HepG2 (cell line): ENCODE measurements around the gene ZFP37. TPM values are rescaled to one million over a fixed set of nuclear protein-coding genes. Genes with fewer than 3 reads are reported as not detected.

ENCODE experiments used
- CAMTA2 ChIP-seq: sonication (generic); formaldehyde crosslinking; IDR thresholded peaks from 2 replicates; pipeline ENCODE4 v1.4.0; 2020; ENCODE audit warnings: mild to moderate bottlenecking, missing genetic modification reagents, borderline replicate concordance
- JUNB ChIP-seq: sonication (generic); formaldehyde crosslinking; IDR thresholded peaks from 2 replicates; pipeline ENCODE4 v1.8.0; 2022; ENCODE audit warnings: missing genetic modification reagents, mild to moderate bottlenecking, borderline replicate concordance
- NCOA1 ChIP-seq: sonication (generic); formaldehyde crosslinking; IDR thresholded peaks from 2 replicates; pipeline ENCODE4 v1.9.0; 2021; ENCODE audit warnings: missing genetic modification reagents
- NFKBIZ ChIP-seq: IDR thresholded peaks from 2 replicates; pipeline ENCODE4 v1.6.1; 2018; ENCODE audit warnings: missing genetic modification reagents, missing compliant biosample characterization
- NR2F1 ChIP-seq, 2 experiments: fragments of 450-650 bp in 1 of 2; formaldehyde crosslinking in 1 of 2; IDR thresholded peaks; 2 replicates each; pipeline versions ENCODE4 v1.5.0 to v1.6.1; 2016 to 2020; ENCODE audit warnings: mild to moderate bottlenecking in 1 of 2, missing compliant biosample characterization in 1 of 2, missing genetic modification reagents in 1 of 2, moderate library complexity in 1 of 2
- NR3C1 ChIP-seq: sonication (generic); formaldehyde crosslinking; IDR thresholded peaks from 2 replicates; pipeline ENCODE4 v1.4.0; 2020; ENCODE audit warnings: missing genetic modification reagents
- POLR2A ChIP-seq, 2 experiments: IDR thresholded peaks; 2 replicates each; pipeline ENCODE4 v1.6.1; 2011; ENCODE audit warnings: low read depth in 2 of 2, low read length in 2 of 2, mild to moderate bottlenecking in 1 of 2, moderate library complexity in 1 of 2; ENCODE audit not compliant: insufficient read depth in 1 of 2
- RAD21 ChIP-seq: fragments of 450-650 bp; formaldehyde crosslinking; IDR thresholded peaks from 2 replicates; pipeline ENCODE4 v1.5.0; 2020; ENCODE audit warnings: mild to moderate bottlenecking
- RBM39 ChIP-seq: fragments of 200-400 bp; formaldehyde crosslinking; IDR thresholded peaks from one replicate; pipeline ENCODE4 v1.6.1; 2018; ENCODE audit warnings: antibody characterized with exemption, mild to moderate bottlenecking, low read depth, low read length; ENCODE audit not compliant: poor library complexity, severe bottlenecking
- SIN3B ChIP-seq: fragments of 150-350 bp; IDR thresholded peaks from 2 replicates; pipeline ENCODE4 v1.6.1; 2014; ENCODE audit warnings: low read length
- SRY ChIP-seq: sonication (generic); formaldehyde crosslinking; IDR thresholded peaks from 2 replicates; pipeline ENCODE4 v1.8.0; 2022; ENCODE audit warnings: mild to moderate bottlenecking, missing genetic modification reagents
- TBL1XR1 ChIP-seq: fragments of 150-350 bp; IDR thresholded peaks from 2 replicates; pipeline ENCODE4 v1.6.1; 2014; ENCODE audit warnings: borderline replicate concordance, low read length; ENCODE audit not compliant: partially characterized antibody
- ZFP37 ChIP-seq: sonication (generic); formaldehyde crosslinking; IDR thresholded peaks from 2 replicates; pipeline ENCODE4 v1.4.0; 2020; ENCODE audit warnings: missing genetic modification reagents, borderline replicate concordance
- ZNF10 ChIP-seq: sonication (generic); formaldehyde crosslinking; IDR thresholded peaks from 2 replicates; pipeline ENCODE4 v1.4.0; 2020; ENCODE audit warnings: mild to moderate bottlenecking, low read depth, missing genetic modification reagents, borderline replicate concordance
- ZNF101 ChIP-seq: sonication (generic); formaldehyde crosslinking; IDR thresholded peaks from 2 replicates; pipeline ENCODE4 v1.4.0; 2020; ENCODE audit warnings: mild to moderate bottlenecking, low read depth, missing genetic modification reagents, borderline replicate concordance
- ZNF12 ChIP-seq: sonication (generic); formaldehyde crosslinking; IDR thresholded peaks from 2 replicates; pipeline ENCODE4 v1.5.0; 2020; ENCODE audit warnings: missing genetic modification reagents
- ZNF121 ChIP-seq: sonication (generic); formaldehyde crosslinking; IDR thresholded peaks from 2 replicates; pipeline ENCODE4 v1.5.0; 2020; ENCODE audit warnings: mild to moderate bottlenecking, missing genetic modification reagents
- ZNF326 ChIP-seq: sonication (generic); formaldehyde crosslinking; IDR thresholded peaks from 2 replicates; pipeline ENCODE4 v1.4.0; 2020; ENCODE audit warnings: missing genetic modification reagents, borderline replicate concordance
- ZNF34 ChIP-seq: sonication (generic); formaldehyde crosslinking; IDR thresholded peaks from 2 replicates; pipeline ENCODE4 v1.4.0; 2020; ENCODE audit warnings: mild to moderate bottlenecking, missing genetic modification reagents, borderline replicate concordance
- ZNF382 ChIP-seq: sonication (generic); formaldehyde crosslinking; IDR thresholded peaks from 2 replicates; pipeline ENCODE4 v1.5.0; 2020; ENCODE audit warnings: missing genetic modification reagents, mild to moderate bottlenecking, borderline replicate concordance
- ZNF546 ChIP-seq: sonication (generic); formaldehyde crosslinking; conservative IDR thresholded peaks from 2 replicates; pipeline ENCODE4 v1.8.1; 2023; ENCODE audit warnings: mild to moderate bottlenecking, missing genetic modification reagents
- ZNF672 ChIP-seq: sonication (generic); formaldehyde crosslinking; IDR thresholded peaks from 2 replicates; pipeline ENCODE4 v1.8.1; 2022; ENCODE audit warnings: missing genetic modification reagents
- ZNF746 ChIP-seq: sonication (generic); formaldehyde crosslinking; IDR thresholded peaks from 2 replicates; pipeline ENCODE4 v1.8.0; 2022; ENCODE audit warnings: mild to moderate bottlenecking, missing genetic modification reagents
- ZNF766 ChIP-seq: sonication (generic); formaldehyde crosslinking; IDR thresholded peaks from 2 replicates; pipeline ENCODE4 v1.5.0; 2020; ENCODE audit warnings: missing genetic modification reagents, borderline replicate concordance
- polyA plus RNA-seq, 8 experiments: library from polyadenylated mRNA; depleted of rRNA in 3 of 8; stranded (reverse) in 7 of 8; unstranded in 1 of 8; fragments of >200 nt; fragmentation: Illumina TruSeq in 4 of 8; extraction: Trizol in 4 of 8; gene quantifications; 2 replicates each; pipeline versions ENCODE4 v1.2.1 to v1.2.3, GENCODE V29; 2011 to 2016; ENCODE audit warnings: low read depth in 4 of 8, missing spikeins in 1 of 8, mixed read lengths in 1 of 8; ENCODE audit not compliant: insufficient read depth in 1 of 8
- total RNA-seq, 5 experiments: library from RNA; depleted of rRNA; stranded (reverse); fragments of >200 nt; fragmentation: Illumina TruSeq; extraction: Trizol; gene quantifications; 2 replicates each; pipeline ENCODE4 v1.2.3, GENCODE V29; 2016; ENCODE audit warnings: low read depth in 1 of 5
- TF ChIP-seq, protein P1 (sequence below): sonication (generic); formaldehyde crosslinking; IDR thresholded peaks from 2 replicates; pipeline ENCODE4 v1.4.0; 2020; ENCODE audit warnings: missing genetic modification reagents, borderline replicate concordance
- TF ChIP-seq, protein P2 (sequence below): sonication (generic); formaldehyde crosslinking; IDR thresholded peaks from 2 replicates; pipeline ENCODE4 v1.5.0; 2020; ENCODE audit warnings: missing genetic modification reagents

ZFP37 gene
- total and polyA plus RNA-seq, 2 of the 13 experiments (the other 11 are each of a cell fraction or from before 2014, with no cell fraction given), result 1.1 to 3.7 TPM

DNA sequence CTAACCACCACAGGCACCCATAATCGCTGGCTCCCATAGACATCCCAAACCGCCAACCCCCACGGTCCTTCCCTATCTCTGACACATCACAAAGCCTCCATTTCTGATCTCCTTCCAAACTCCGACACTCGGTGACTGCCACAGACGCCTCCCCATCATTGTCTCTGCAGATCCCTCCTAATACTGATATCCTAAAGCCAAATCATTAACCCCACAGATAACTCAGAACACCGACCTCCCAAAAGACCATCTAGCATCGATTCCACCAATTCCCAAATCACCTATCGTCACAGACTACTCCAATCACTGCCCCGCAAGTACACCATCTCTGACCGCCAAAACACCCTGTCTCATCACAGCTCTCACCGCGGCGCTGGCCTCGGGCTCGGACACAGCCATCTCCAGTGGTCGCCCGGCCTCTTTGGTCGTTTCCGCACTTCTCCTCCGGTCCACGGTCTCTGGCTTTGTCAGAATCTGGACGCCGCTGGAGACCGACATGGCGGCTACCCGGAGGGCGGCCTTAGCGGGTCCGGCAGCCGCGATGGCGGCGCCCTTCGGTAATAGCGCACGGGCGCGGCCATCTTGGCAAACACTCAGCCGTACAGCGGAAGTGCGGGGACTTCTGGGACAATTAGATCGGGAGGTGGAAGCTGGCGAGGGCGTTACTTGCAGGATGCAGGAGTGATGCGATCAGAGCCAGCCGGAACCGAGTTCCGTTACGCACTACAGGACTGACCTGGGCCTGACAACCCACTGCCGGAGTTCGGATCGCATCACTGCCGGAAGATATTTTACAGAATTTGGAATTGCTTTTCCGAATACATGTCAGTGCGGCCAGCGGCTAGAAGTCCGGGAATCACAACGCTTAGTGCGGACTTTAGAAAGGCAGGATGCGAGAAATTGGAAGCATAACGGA, at the start of gene ZFP37 (continued):
- TF ChIP-seq, protein P1, sequence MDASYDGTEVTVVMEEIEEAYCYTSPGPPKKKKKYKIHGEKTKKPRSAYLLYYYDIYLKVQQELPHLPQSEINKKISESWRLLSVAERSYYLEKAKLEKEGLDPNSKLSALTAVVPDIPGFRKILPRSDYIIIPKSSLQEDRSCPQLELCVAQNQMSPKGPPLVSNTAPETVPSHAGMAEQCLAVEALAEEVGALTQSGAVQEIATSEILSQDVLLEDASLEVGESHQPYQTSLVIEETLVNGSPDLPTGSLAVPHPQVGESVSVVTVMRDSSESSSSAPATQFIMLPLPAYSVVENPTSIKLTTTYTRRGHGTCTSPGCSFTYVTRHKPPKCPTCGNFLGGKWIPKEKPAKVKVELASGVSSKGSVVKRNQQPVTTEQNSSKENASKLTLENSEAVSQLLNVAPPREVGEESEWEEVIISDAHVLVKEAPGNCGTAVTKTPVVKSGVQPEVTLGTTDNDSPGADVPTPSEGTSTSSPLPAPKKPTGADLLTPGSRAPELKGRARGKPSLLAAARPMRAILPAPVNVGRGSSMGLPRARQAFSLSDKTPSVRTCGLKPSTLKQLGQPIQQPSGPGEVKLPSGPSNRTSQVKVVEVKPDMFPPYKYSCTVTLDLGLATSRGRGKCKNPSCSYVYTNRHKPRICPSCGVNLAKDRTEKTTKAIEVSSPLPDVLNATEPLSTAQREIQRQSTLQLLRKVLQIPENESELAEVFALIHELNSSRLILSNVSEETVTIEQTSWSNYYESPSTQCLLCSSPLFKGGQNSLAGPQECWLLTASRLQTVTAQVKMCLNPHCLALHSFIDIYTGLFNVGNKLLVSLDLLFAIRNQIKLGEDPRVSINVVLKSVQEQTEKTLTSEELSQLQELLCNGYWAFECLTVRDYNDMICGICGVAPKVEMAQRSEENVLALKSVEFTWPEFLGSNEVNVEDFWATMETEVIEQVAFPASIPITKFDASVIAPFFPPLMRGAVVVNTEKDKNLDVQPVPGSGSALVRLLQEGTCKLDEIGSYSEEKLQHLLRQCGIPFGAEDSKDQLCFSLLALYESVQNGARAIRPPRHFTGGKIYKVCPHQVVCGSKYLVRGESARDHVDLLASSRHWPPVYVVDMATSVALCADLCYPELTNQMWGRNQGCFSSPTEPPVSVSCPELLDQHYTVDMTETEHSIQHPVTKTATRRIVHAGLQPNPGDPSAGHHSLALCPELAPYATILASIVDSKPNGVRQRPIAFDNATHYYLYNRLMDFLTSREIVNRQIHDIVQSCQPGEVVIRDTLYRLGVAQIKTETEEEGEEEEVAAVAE (CRISPR knock-in tag), result no peak
- TF ChIP-seq NCOA1 (CRISPR knock-in tag), result no peak
- no peak; the same call in 1 of the 2 replicates for TF ChIP-seq JUNB (CRISPR knock-in tag)
- no peak for TF ChIP-seq ZNF546 (CRISPR knock-in tag)
- no peak for TF ChIP-seq ZNF10 (CRISPR knock-in tag)
- TF ChIP-seq ZNF34, result peak; percentile 84; the same call in 1 of the 2 replicates
- TF ChIP-seq NR3C1 (CRISPR knock-in tag), result no peak
- TF ChIP-seq ZNF326 (CRISPR knock-in tag), result no peak
- TF ChIP-seq ZNF12 (CRISPR knock-in tag), result no peak
- TF ChIP-seq ZNF672 (CRISPR knock-in tag), result 0 out of 2 replicates have a peak, but pooled peaks have one; percentile 54
- no peak for TF ChIP-seq ZNF746
- no peak for TF ChIP-seq ZNF121 (CRISPR knock-in tag)
- TF ChIP-seq ZNF101, result no peak
- TF ChIP-seq NFKBIZ, result no peak
- peak; percentile 49 for TF ChIP-seq RBM39
- TF ChIP-seq ZNF382 (CRISPR knock-in tag), result no peak
- TF ChIP-seq POLR2A (IDR thresholded peaks at IDR 0.05; ENCODE audit: insufficient read depth in 1 of 2, low read depth in 2 of 2, low read length in 2 of 2), result peak; percentile 64 to 87
- TF ChIP-seq, protein P2, sequence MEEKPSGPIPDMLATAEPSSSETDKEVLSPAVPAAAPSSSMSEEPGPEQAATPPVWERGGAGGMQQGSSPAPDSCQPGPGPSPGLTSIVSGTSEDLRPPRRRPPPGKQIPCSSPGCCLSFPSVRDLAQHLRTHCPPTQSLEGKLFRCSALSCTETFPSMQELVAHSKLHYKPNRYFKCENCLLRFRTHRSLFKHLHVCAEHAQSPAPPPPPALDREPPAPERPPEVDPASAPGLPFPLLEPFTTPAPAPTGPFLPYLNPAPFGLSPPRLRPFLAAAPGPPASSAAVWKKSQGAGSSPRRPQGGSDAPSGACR, result no peak
- TF ChIP-seq TBL1XR1, result no peak
- TF ChIP-seq CAMTA2 (CRISPR knock-in tag), result no peak
- TF ChIP-seq NR2F1 (CRISPR knock-in tag; IDR thresholded peaks at IDR 0.05), result no peak
- TF ChIP-seq ZFP37 (CRISPR knock-in tag), result 0 out of 2 replicates have a peak, but pooled peaks have one; percentile 30
- TF ChIP-seq ZNF766 (CRISPR knock-in tag), result peak; percentile 24; the same call in 1 of the 2 replicates
- TF ChIP-seq RAD21, result no peak
- peak; percentile 31; the same call in 1 of the 2 replicates for TF ChIP-seq SRY (CRISPR knock-in tag)
- peak; percentile 15; the same call in 1 of the 2 replicates for TF ChIP-seq SIN3B
